ENCODE results near the gene SVOP. TPM values are rescaled to one million over a fixed set of nuclear protein-coding genes. Genes with fewer than 3 reads are reported as not detected.
"Not testable (repeated sequence)": the region's sequence is repeated elsewhere in the genome, so short reads cannot be mapped to it uniquely, and the experiment has no call there.

SVOP gene
- total RNA-seq, 4 donors from 2014 or later = not detected

- TF ChIP-seq POLR2A (IDR thresholded peaks at IDR 0.05) (no peak), CTCF (IDR thresholded peaks at IDR 0.05) (no peak)
- DNase-seq (ENCODE audit: low spot score in 2 of 2) = no peak
- 95% methylated on average over 6 of the region's 6 CpGs for WGBS, 2 donors
- H3K4me3 ChIP-seq (ENCODE audit: low read depth, poor library complexity, severe bottlenecking) = no peak overlapping the region
- intact Hi-C loops (cut with DNase I; ENCODE audit: low total_unique reads) = no loop called here
Measured at GRCh38 chr12:109058773-109059172, 37.9 kb upstream of the SVOP start.

GRCh38 chr12:109057376-109057775 is 36.5 kb upstream of the SVOP start:
- WGBS, 2 donors = 96% methylated on average over 1 of the region's 1 CpG
- TF ChIP-seq POLR2A (IDR thresholded peaks at IDR 0.05) (no peak), CTCF (IDR thresholded peaks at IDR 0.05) (no peak)
- DNase-seq (ENCODE audit: low spot score in 2 of 2) = no peak
- no peak overlapping the region for H3K4me3 ChIP-seq (ENCODE audit: low read depth, poor library complexity, severe bottlenecking)
- intact Hi-C loops (cut with DNase I; ENCODE audit: low total_unique reads) = no loop called here

GRCh38 chr12:109056891-109057290 is 36.0 kb upstream of the SVOP start:
- 79 to 87% methylated on average over 3 of the region's 3 CpGs for WGBS, 2 donors
- DNase-seq (ENCODE audit: low spot score in 2 of 2) = no peak
- TF ChIP-seq CTCF (IDR thresholded peaks at IDR 0.05) = no peak
- TF ChIP-seq POLR2A (IDR thresholded peaks at IDR 0.05) = no peak

GRCh38 chr12:109054520-109054919 is 33.7 kb upstream of the SVOP start:
- DNase-seq (ENCODE audit: low spot score in 2 of 2) = no peak
- no peak overlapping the region for H3K4me3 ChIP-seq (ENCODE audit: low read depth, poor library complexity, severe bottlenecking)
- intact Hi-C loops (cut with DNase I; ENCODE audit: low total_unique reads) = no loop called here
- TF ChIP-seq POLR2A (IDR thresholded peaks at IDR 0.05) = no peak
- no peak for TF ChIP-seq CTCF (IDR thresholded peaks at IDR 0.05)

More at GRCh38 chr12:109056891-109057290, 36.0 kb upstream of the SVOP start:
- intact Hi-C loops (cut with DNase I; ENCODE audit: low total_unique reads) = no loop called here
- no peak overlapping the region for H3K4me3 ChIP-seq (ENCODE audit: low read depth, poor library complexity, severe bottlenecking)

GRCh38 chr12:109054124-109054513 is 33.3 kb upstream of the SVOP start:
- WGBS, 2 donors = 84 to 89% methylated on average over 4 of the region's 4 CpGs
- intact Hi-C loops (cut with DNase I; ENCODE audit: low total_unique reads); DNase-seq (ENCODE audit: low spot score in 2 of 2); H3K4me3 ChIP-seq (ENCODE audit: low read depth, poor library complexity, severe bottlenecking): not testable (repeated sequence)

GRCh38 chr12:109053382-109054123 is 32.7 kb upstream of the SVOP start:
- WGBS, 2 donors = 17 to 25% methylated on average over 9 of the region's 9 CpGs
- no peak for TF ChIP-seq CTCF (IDR thresholded peaks at IDR 0.05)
- intact Hi-C loops (cut with DNase I; ENCODE audit: low total_unique reads) = no loop called here
- DNase-seq (ENCODE audit: low spot score in 2 of 2) = no peak
- H3K4me3 ChIP-seq (ENCODE audit: low read depth, poor library complexity, severe bottlenecking) = peak overlapping the region; percentile 78

Data from lower leg skin (tissue), 4 donors.